LNCAP (cell line): Measurements from ENCODE around the gene ASCC1.

Source experiments
- TF ChIP-seq, protein P1 (sequence below): fragments of 450-650 bp; IDR thresholded peaks from 2 replicates; pipeline ENCODE4 v1.5.1; 2017; ENCODE audit warnings: mild to moderate bottlenecking

ASCC1 gene

GRCh38 chr10:72126184-72126871, 89.7 kb downstream of the ASCC1 start:
- TF ChIP-seq, protein P1, sequence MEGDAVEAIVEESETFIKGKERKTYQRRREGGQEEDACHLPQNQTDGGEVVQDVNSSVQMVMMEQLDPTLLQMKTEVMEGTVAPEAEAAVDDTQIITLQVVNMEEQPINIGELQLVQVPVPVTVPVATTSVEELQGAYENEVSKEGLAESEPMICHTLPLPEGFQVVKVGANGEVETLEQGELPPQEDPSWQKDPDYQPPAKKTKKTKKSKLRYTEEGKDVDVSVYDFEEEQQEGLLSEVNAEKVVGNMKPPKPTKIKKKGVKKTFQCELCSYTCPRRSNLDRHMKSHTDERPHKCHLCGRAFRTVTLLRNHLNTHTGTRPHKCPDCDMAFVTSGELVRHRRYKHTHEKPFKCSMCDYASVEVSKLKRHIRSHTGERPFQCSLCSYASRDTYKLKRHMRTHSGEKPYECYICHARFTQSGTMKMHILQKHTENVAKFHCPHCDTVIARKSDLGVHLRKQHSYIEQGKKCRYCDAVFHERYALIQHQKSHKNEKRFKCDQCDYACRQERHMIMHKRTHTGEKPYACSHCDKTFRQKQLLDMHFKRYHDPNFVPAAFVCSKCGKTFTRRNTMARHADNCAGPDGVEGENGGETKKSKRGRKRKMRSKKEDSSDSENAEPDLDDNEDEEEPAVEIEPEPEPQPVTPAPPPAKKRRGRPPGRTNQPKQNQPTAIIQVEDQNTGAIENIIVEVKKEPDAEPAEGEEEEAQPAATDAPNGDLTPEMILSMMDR = peak; percentile 40; the same call in 1 of the 2 replicates

DNA sequence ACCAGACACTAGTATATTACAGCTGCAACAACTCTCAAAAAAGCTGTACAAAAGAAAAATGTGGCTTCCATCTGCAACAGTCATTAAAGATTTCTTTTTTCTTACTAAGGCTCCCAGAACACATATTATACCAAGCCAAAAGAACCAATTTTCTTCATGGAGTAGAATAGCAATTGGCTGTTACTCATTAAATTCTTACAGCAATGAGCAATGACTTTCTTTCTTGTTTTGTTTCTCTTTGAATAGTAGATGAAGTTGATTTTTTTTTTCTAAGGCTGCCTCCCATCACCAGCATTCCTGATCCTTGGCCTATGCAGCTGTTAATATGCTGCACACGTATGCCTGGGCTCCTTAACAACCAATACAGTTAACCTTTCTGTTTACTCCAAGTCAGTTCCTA, 91.1 kb downstream of the ASCC1 start:
- TF ChIP-seq, protein P1 = no peak

GRCh38 chr10:72124381-72124780, 91.7 kb downstream of the ASCC1 start:
- TF ChIP-seq, protein P1 = no peak

DNA sequence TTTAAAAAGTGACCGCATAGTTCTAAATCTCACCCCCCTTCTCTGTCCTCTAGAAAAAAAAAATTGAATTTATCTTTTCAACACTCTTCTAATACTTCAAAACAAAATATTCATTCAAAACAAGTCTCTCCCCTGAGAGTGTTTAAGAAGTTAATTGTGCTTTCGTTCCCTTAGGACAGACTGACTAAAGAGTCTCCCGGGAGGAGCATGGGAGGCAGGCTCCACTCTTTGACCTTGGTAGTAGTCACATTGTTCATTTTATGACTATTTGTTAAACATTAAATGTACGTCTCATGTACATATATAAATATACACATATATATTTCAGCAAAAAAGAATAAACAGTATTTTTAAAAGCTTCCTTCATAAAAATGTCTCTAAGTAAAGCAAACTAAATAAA, 92.5 kb downstream of the ASCC1 start:
- TF ChIP-seq, protein P1 = no peak

- TF ChIP-seq, protein P1 = no peak
Measured at GRCh38 chr10:72122221-72122620, 93.9 kb downstream of the ASCC1 start.

DNA sequence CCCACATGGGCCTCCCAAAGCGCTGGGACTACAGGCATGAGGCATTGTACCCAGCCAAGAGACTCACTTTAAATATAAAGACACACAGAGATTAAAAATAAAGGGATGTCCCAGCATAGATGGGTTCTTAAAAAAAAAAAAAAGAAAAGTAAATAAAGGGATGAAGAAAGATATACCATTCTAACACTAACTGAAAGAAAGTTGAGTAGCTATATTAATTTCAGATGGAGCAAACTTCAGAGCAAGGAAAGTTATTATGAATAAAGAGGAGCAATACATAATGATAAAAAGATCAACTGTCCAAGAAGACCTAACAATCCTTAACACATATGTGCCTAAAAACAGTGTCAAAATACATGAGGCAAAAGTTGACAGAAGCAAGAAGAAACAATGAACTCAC, 94.7 kb downstream of the ASCC1 start:
- TF ChIP-seq, protein P1 = no peak

GRCh38 chr10:72116372-72116771, 99.7 kb downstream of the ASCC1 start:
- TF ChIP-seq, protein P1 = no peak
